HEK293 (cell line): ENCODE measurements around the gene PRR19.

Source experiments
- BCL11B ChIP-seq: fragments of 450-650 bp; formaldehyde crosslinking; IDR thresholded peaks from 2 replicates; pipeline ENCODE4 v1.5.1; 2016; ENCODE audit warnings: low read depth, missing biosample characterization, missing genetic modification characterization
- GLIS1 ChIP-seq: fragments of 450-650 bp; formaldehyde crosslinking; IDR thresholded peaks from 2 replicates; pipeline ENCODE4 v1.5.1; 2016; ENCODE audit warnings: missing biosample characterization, missing genetic modification characterization
- KLF17 ChIP-seq: fragments of 450-650 bp; formaldehyde crosslinking; IDR thresholded peaks from 2 replicates; pipeline ENCODE4 v1.5.1; 2016; ENCODE audit warnings: missing biosample characterization, missing genetic modification characterization
- KLF9 ChIP-seq: fragments of 450-650 bp; formaldehyde crosslinking; IDR thresholded peaks from 2 replicates; pipeline ENCODE4 v1.5.1; 2016; ENCODE audit warnings: missing biosample characterization, missing genetic modification characterization, low read depth
- ZBTB11 ChIP-seq: fragments of 450-650 bp; formaldehyde crosslinking; conservative IDR thresholded peaks from 2 replicates; pipeline ENCODE4 v1.5.1; 2016; ENCODE audit warnings: low read depth, missing biosample characterization, missing genetic modification characterization
- ZBTB48 ChIP-seq: fragments of 450-650 bp; formaldehyde crosslinking; IDR thresholded peaks from 2 replicates; pipeline ENCODE4 v1.5.1; 2016; ENCODE audit warnings: missing biosample characterization, missing genetic modification characterization
- ZNF169 ChIP-seq: fragments of 450-650 bp; formaldehyde crosslinking; IDR thresholded peaks from 2 replicates; pipeline ENCODE4 v1.5.1; 2016; ENCODE audit warnings: missing biosample characterization, missing genetic modification characterization
- ZNF311 ChIP-seq: fragments of 450-650 bp; formaldehyde crosslinking; IDR thresholded peaks from 2 replicates; pipeline ENCODE4 v1.5.1; 2017; ENCODE audit warnings: missing biosample characterization, missing genetic modification characterization, borderline replicate concordance
- ZNF362 ChIP-seq: fragments of 450-650 bp; formaldehyde crosslinking; IDR thresholded peaks from 2 replicates; pipeline ENCODE4 v1.5.1; 2016; ENCODE audit warnings: missing biosample characterization, missing genetic modification characterization
- ZNF473 ChIP-seq: fragments of 450-650 bp; formaldehyde crosslinking; IDR thresholded peaks from 2 replicates; pipeline ENCODE4 v1.5.1; 2017; ENCODE audit warnings: missing biosample characterization, missing genetic modification characterization
- ZNF629 ChIP-seq: fragments of 450-650 bp; formaldehyde crosslinking; IDR thresholded peaks from 2 replicates; pipeline ENCODE4 v1.5.1; 2017; ENCODE audit warnings: missing biosample characterization, missing genetic modification characterization
- ZNF660 ChIP-seq: fragments of 450-650 bp; IDR thresholded peaks from 2 replicates; pipeline ENCODE4 v1.5.1; 2018; ENCODE audit warnings: missing biosample characterization, mild to moderate bottlenecking, missing genetic modification characterization
- ZNF670 ChIP-seq: fragments of 450-650 bp; formaldehyde crosslinking; IDR thresholded peaks from 2 replicates; pipeline ENCODE4 v1.5.1; 2016; ENCODE audit warnings: missing biosample characterization, missing genetic modification characterization, low read depth
- ZNF701 ChIP-seq: fragments of 450-650 bp; formaldehyde crosslinking; IDR thresholded peaks from 2 replicates; pipeline ENCODE4 v1.5.1; 2016; ENCODE audit warnings: missing biosample characterization, missing genetic modification characterization
- ZNF791 ChIP-seq: fragments of 450-650 bp; formaldehyde crosslinking; IDR thresholded peaks from 2 replicates; pipeline ENCODE4 v1.5.1; 2016; ENCODE audit warnings: missing biosample characterization, missing genetic modification characterization
- ZNF792 ChIP-seq: fragments of 450-650 bp; formaldehyde crosslinking; IDR thresholded peaks from 2 replicates; pipeline ENCODE4 v1.5.1; 2016; ENCODE audit warnings: missing biosample characterization, missing genetic modification characterization
- ZSCAN23 ChIP-seq: fragments of 450-650 bp; formaldehyde crosslinking; IDR thresholded peaks from 2 replicates; pipeline ENCODE4 v1.5.1; 2016; ENCODE audit warnings: missing biosample characterization, missing genetic modification characterization
- TF ChIP-seq, protein P1 (sequence below): fragments of 450-650 bp; formaldehyde crosslinking; IDR thresholded peaks from 2 replicates; pipeline ENCODE4 v1.5.1; 2016; ENCODE audit warnings: missing biosample characterization, missing genetic modification characterization
- TF ChIP-seq, protein P2 (sequence below): fragments of 450-650 bp; formaldehyde crosslinking; IDR thresholded peaks from 2 replicates; pipeline ENCODE4; 2016; ENCODE audit warnings: missing biosample characterization, missing genetic modification characterization
- TF ChIP-seq, protein P3 (sequence below): fragments of 450-650 bp; formaldehyde crosslinking; IDR thresholded peaks from 2 replicates; pipeline ENCODE4 v1.5.1; 2016; ENCODE audit warnings: missing biosample characterization, missing genetic modification characterization
- TF ChIP-seq, protein P4 (sequence below): fragments of 450-650 bp; formaldehyde crosslinking; IDR thresholded peaks from 2 replicates; pipeline ENCODE4 v1.5.1; 2017; ENCODE audit warnings: missing biosample characterization, mild to moderate bottlenecking, missing genetic modification characterization, moderate library complexity
- TF ChIP-seq, protein P5 (sequence below): fragments of 450-650 bp; formaldehyde crosslinking; IDR thresholded peaks from 2 replicates; pipeline ENCODE4 v1.5.1; 2016; ENCODE audit warnings: missing biosample characterization, missing genetic modification characterization

The PRR19 gene

DNA sequence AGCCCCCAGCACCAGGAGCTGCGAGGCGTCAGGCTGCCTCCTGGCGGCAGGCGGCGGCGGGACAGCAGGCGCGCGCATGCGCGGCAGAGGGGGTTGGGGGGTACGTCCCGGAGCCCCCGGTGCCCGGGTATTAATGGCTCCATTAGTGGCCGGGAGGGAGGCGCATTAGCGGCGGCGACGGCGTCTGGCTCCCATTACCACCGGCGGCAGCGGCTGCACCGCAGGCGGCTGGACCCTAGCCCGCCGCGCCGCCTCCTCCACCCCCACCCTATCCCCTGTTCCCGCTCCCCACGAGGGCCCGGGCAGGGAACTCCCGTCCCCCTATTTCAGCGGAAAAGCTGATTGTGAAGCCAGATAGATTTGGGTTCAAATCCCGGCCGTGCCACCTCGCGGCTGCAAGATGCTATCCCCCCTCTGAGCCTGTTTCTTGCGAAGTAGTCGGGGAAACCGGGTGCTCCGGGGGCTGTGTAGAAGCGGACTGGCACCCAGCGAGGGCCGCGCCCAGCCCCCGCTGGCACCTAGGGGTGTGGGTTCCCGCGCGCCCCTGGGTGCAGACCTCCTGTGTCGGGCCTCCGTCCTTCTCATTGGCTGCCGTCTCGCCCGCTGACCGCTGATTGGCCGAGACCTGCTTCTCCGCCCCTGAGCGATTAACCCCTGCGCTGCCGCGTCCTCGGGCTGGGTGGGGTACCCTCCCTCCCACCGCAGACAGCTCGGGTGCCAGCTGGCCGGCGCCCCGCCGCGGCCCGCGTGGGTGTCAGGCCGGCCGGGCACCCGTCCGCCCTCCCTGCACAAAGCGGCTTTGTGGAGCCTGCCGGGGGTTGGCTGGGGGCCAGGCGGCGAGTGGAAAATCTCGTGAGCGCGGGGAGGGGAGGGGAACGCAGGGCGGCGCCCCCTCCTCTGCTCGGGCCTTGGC, 21.8 kb upstream of the PRR19 start (continued):
- TF ChIP-seq ZNF670 (no peak), ZNF362 (tag by site-specific recombination) (no peak), ZNF701 (tag by site-specific recombination) (no peak), ZNF473 (tag by site-specific recombination) (no peak), ZNF791 (no peak), ZNF660 (tag by site-specific recombination) (peak; percentile 27; the same call in 1 of the 2 replicates), ZSCAN23 (0 out of 2 replicates have a peak, but pooled peaks have one; percentile 39), ZNF792 (tag by site-specific recombination) (no peak), ZNF629 (tag by site-specific recombination) (peak; percentile 63), GLIS1 (peak; percentile 99), ZNF169 (no peak), KLF17 (tag by site-specific recombination) (peak; percentile 75), KLF9 (tag by site-specific recombination) (peak; percentile 77; the same call in 1 of the 2 replicates), ZBTB48 (tag by site-specific recombination) (peak; percentile 95), BCL11B (tag by site-specific recombination) (peak; percentile 27; the same call in 1 of the 2 replicates), ZBTB11 (tag by site-specific recombination) (peak; percentile 48), ZNF311 (tag by site-specific recombination) (no peak)
- TF ChIP-seq, protein P1, sequence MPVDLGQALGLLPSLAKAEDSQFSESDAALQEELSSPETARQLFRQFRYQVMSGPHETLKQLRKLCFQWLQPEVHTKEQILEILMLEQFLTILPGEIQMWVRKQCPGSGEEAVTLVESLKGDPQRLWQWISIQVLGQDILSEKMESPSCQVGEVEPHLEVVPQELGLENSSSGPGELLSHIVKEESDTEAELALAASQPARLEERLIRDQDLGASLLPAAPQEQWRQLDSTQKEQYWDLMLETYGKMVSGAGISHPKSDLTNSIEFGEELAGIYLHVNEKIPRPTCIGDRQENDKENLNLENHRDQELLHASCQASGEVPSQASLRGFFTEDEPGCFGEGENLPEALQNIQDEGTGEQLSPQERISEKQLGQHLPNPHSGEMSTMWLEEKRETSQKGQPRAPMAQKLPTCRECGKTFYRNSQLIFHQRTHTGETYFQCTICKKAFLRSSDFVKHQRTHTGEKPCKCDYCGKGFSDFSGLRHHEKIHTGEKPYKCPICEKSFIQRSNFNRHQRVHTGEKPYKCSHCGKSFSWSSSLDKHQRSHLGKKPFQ = no peak; the same call in 1 of the 2 replicates
- TF ChIP-seq, protein P2, sequence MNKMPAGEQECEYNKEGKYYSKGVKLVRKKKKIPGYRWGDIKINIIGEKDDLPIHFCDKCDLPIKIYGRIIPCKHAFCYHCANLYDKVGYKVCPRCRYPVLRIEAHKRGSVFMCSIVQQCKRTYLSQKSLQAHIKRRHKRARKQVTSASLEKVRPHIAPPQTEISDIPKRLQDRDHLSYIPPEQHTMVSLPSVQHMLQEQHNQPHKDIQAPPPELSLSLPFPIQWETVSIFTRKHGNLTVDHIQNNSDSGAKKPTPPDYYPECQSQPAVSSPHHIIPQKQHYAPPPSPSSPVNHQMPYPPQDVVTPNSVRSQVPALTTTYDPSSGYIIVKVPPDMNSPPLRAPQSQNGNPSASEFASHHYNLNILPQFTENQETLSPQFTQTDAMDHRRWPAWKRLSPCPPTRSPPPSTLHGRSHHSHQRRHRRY (tag by site-specific recombination) = no peak
- TF ChIP-seq, protein P3, sequence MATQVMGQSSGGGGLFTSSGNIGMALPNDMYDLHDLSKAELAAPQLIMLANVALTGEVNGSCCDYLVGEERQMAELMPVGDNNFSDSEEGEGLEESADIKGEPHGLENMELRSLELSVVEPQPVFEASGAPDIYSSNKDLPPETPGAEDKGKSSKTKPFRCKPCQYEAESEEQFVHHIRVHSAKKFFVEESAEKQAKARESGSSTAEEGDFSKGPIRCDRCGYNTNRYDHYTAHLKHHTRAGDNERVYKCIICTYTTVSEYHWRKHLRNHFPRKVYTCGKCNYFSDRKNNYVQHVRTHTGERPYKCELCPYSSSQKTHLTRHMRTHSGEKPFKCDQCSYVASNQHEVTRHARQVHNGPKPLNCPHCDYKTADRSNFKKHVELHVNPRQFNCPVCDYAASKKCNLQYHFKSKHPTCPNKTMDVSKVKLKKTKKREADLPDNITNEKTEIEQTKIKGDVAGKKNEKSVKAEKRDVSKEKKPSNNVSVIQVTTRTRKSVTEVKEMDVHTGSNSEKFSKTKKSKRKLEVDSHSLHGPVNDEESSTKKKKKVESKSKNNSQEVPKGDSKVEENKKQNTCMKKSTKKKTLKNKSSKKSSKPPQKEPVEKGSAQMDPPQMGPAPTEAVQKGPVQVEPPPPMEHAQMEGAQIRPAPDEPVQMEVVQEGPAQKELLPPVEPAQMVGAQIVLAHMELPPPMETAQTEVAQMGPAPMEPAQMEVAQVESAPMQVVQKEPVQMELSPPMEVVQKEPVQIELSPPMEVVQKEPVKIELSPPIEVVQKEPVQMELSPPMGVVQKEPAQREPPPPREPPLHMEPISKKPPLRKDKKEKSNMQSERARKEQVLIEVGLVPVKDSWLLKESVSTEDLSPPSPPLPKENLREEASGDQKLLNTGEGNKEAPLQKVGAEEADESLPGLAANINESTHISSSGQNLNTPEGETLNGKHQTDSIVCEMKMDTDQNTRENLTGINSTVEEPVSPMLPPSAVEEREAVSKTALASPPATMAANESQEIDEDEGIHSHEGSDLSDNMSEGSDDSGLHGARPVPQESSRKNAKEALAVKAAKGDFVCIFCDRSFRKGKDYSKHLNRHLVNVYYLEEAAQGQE = 0 out of 2 replicates have a peak, but pooled peaks have one; percentile 2
- TF ChIP-seq, protein P4, sequence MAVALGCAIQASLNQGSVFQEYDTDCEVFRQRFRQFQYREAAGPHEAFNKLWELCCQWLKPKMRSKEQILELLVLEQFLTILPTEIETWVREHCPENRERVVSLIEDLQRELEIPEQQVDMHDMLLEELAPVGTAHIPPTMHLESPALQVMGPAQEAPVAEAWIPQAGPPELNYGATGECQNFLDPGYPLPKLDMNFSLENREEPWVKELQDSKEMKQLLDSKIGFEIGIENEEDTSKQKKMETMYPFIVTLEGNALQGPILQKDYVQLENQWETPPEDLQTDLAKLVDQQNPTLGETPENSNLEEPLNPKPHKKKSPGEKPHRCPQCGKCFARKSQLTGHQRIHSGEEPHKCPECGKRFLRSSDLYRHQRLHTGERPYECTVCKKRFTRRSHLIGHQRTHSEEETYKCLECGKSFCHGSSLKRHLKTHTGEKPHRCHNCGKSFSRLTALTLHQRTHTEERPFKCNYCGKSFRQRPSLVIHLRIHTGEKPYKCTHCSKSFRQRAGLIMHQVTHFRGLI (tag by site-specific recombination) = peak; percentile 59; the same call in 1 of the 2 replicates
- TF ChIP-seq, protein P5, sequence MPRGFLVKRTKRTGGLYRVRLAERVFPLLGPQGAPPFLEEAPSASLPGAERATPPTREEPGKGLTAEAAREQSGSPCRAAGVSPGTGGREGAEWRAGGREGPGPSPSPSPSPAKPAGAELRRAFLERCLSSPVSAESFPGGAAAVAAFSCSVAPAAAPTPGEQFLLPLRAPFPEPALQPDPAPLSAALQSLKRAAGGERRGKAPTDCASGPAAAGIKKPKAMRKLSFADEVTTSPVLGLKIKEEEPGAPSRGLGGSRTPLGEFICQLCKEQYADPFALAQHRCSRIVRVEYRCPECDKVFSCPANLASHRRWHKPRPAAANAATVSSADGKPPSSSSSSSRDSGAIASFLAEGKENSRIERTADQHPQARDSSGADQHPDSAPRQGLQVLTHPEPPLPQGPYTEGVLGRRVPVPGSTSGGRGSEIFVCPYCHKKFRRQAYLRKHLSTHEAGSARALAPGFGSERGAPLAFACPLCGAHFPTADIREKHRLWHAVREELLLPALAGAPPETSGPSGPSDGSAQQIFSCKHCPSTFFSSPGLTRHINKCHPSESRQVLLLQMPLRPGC = peak; percentile 6; the same call in 1 of the 2 replicates
